ENCODE measurements around the gene AMOTL2. TPM values are rescaled to one million over a fixed set of nuclear protein-coding genes. Genes with fewer than 3 reads are reported as not detected.

AMOTL2 gene
- total RNA-seq, 1 experiment from 2014 or later = 30.9 TPM

DNA sequence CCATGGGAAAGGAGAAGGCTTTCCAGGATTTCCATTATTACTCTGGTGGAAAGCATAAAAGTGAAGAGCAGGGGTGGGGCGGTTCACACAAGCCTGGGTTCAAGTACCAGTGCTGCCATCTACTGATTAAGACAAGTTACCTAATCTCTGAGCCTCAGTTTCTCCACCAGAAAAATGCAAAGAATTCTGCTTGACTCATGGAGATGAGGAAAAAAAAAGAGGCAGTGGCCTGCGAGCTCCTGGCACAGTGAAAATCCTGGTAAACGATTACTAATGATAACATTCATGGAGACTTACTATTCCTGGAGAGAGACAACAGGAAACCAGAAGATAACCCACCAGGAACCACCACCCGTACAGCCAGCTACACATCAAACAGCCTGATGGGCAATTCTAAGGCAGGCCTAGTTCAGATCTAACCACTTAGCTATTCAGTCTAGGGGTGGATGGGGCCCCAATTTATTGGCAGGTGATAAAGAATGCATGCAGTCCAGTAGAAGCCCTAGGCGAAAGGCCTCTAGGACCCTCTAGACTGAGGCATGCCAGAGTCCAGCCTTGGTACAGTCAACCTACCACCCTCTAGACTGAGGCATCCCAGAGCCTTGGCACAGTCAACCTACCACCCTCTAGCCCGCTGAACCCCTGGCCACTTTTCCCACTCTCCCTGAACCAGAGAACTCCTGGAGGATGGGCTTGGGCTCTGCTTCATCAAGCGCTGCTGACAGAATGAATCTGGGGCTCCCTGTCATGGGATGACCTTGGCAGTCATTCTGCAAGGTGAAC, 2.5 kb downstream of the AMOTL2 start:
- no peak overlapping the region for H3K56ac ChIP-seq (ENCODE audit: insufficient read length, low read depth, low read length)
- peak overlapping the region in 1 of 3 experiments; percentile 86; a peak in 2 of 7 replicates for H3K27ac Mint-ChIP-seq
- no peak overlapping the region for H4K91ac ChIP-seq (ENCODE audit: insufficient read length, low read depth, low read length)
- peaks cover 46 to 56% (median 49%) of the 10 kb centered on the region in 3 experiments for H3K36me3 Mint-ChIP-seq (ENCODE audit: insufficient read depth in 1 of 3, low read depth in 3 of 3)
- no peak overlapping the region for H4K8ac ChIP-seq (replicated peaks; ENCODE audit: insufficient read length, low read depth, low read length)
- H3K9me3 Mint-ChIP-seq = no peaks in the 10 kb centered on the region; a peak in 3 of 5 replicates
- H3K9ac ChIP-seq (ENCODE audit: extremely low read depth, insufficient read length, low read length) = peak overlapping the region; percentile 32
- H3K4me2 ChIP-seq (ENCODE audit: insufficient read depth, insufficient read length, low read length) = peak overlapping the region; percentile 73
- no peak overlapping the region for H2BK5ac ChIP-seq (ENCODE audit: insufficient read length, low read length)
- H3K4me1 Mint-ChIP-seq = peaks cover 51 to 55% of the 10 kb centered on the region in 2 experiments
- no peak overlapping the region for H3T11ph ChIP-seq (ENCODE audit: low read length)
- H3K27me3 Mint-ChIP-seq (ENCODE audit: low read depth) = peaks cover 25% of the 10 kb centered on the region
- H3K4me1 ChIP-seq (ENCODE audit: insufficient read depth, low read length) = peaks cover 4% of the 10 kb centered on the region; the same call in 1 of the 2 replicates
- no peak overlapping the region for H2AK5ac ChIP-seq (ENCODE audit: insufficient read length, low read length)
- no peaks in the 10 kb centered on the region for H3K9me3 ChIP-seq (ENCODE audit: control insufficient read depth, low read depth, low read length)
- peaks cover 3% of the 10 kb centered on the region for H3K79me1 ChIP-seq (ENCODE audit: insufficient read depth, low read depth, low read length, poor library complexity, severe bottlenecking)
- H4K5ac ChIP-seq (ENCODE audit: insufficient read length, low read depth, low read length) = no peak overlapping the region
- DNase-seq = peak; percentile 19
- no peak overlapping the region for H3K23ac ChIP-seq (ENCODE audit: insufficient read length, low read depth, low read length)
- H2BK12ac ChIP-seq (ENCODE audit: insufficient read length, low read depth, low read length) = no peak overlapping the region
- H2BK20ac ChIP-seq (ENCODE audit: low read depth, low read length, poor library complexity, severe bottlenecking) = no peak overlapping the region
- WGBS (ENCODE audit: extremely low coverage, insufficient read length, low lambda C conversion rate) = no CpG with 5 or more reads among the region's 7 CpGs
- peaks cover 6% of the 10 kb centered on the region for H4K20me1 ChIP-seq (ENCODE audit: control insufficient read depth, insufficient read depth, insufficient read length)
- no peak overlapping the region for H3K4ac ChIP-seq (ENCODE audit: low read depth, low read length)
- peaks cover 15% of the 10 kb centered on the region for H3K23me2 ChIP-seq (ENCODE audit: insufficient read length, low read depth, low read length, poor library complexity, severe bottlenecking)
- no peak overlapping the region for H2BK15ac ChIP-seq (ENCODE audit: low read depth, low read length)
- H3K79me2 ChIP-seq (ENCODE audit: insufficient read depth, low read length) = peaks cover 12% of the 10 kb centered on the region; the same call in 1 of the 2 replicates
- peak overlapping the region; percentile 87 to 89 for H3K4me3 Mint-ChIP-seq
- H3K27ac ChIP-seq (ENCODE audit: insufficient read length, low read depth, low read length) = no peak overlapping the region
- H2AFZ ChIP-seq (ENCODE audit: low read length) = no peak overlapping the region
- no peak overlapping the region for H3K18ac ChIP-seq (ENCODE audit: insufficient read length, low read depth, low read length)
- TF ChIP-seq, protein P1, sequence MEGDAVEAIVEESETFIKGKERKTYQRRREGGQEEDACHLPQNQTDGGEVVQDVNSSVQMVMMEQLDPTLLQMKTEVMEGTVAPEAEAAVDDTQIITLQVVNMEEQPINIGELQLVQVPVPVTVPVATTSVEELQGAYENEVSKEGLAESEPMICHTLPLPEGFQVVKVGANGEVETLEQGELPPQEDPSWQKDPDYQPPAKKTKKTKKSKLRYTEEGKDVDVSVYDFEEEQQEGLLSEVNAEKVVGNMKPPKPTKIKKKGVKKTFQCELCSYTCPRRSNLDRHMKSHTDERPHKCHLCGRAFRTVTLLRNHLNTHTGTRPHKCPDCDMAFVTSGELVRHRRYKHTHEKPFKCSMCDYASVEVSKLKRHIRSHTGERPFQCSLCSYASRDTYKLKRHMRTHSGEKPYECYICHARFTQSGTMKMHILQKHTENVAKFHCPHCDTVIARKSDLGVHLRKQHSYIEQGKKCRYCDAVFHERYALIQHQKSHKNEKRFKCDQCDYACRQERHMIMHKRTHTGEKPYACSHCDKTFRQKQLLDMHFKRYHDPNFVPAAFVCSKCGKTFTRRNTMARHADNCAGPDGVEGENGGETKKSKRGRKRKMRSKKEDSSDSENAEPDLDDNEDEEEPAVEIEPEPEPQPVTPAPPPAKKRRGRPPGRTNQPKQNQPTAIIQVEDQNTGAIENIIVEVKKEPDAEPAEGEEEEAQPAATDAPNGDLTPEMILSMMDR (conservative IDR thresholded peaks at IDR 0.05) = no peak; the same call in 2 of the 3 replicates
- peaks cover 8% of the 10 kb centered on the region; the same call in 1 of the 2 replicates for H3K27me3 ChIP-seq (ENCODE audit: insufficient read depth, low read length)
- H3K14ac ChIP-seq (ENCODE audit: insufficient read depth, low read length) = no peak overlapping the region
- no peak overlapping the region for H2BK120ac ChIP-seq (ENCODE audit: low read depth, low read length, poor library complexity, severe bottlenecking)

Data from H9 (cell line).